ENCODE data around the gene MAP3K4. TPM values are rescaled to one million over a fixed set of nuclear protein-coding genes. Genes with fewer than 3 reads are reported as not detected.
A peak's percentile ranks its signal among the peaks of the same experiment; 100 is the strongest.
"Not testable (repeated sequence)": the region's sequence is repeated elsewhere in the genome, so short reads cannot be mapped to it uniquely, and the experiment has no call there.

The MAP3K4 gene
- total RNA-seq, 1 experiment from 2014 or later, result 18.1 TPM

DNA sequence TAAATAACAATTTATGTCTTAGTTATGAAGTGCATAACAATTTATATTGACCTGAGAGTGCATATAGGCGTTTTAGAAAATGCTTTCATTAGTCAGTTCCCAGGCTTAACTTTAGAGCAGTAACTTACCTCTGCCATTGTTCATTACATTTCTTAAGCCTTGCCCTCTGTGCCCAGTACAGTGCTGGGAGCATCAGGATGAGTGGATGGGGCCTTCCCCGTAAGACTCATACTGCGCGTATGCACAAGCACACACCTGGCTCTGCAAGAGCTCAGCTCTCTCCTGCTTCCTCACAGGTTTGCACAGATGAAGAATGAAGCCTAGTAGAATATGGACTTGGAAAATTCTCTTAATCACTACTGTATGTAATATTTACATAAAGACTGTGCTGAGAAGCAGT lies 125.0 kb downstream of the MAP3K4 start:
- no peak for DNase-seq (ENCODE audit: low read depth)

DNA sequence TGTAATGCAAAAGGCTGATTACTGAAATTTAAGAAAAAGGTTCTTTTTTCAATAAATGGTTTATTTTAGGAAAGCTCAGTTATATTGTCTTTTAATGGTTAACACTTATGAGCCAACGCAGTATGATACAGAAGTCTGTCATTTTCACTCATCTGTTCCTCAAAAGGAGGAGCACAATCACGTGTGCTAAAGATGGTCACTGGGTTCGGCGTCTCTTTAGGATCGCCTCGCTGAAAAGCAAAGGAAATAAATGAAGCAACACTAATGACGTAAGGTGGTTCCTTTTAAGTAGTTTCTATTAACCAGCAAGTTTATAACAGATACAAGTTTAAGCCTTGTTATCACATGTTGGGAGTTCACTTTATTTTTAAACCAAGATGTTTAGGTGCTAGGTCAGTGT lies 125.7 kb downstream of the MAP3K4 start:
- no peak for DNase-seq (ENCODE audit: low read depth)

GRCh38 chr6:161117942-161118341 lies 126.4 kb downstream of the MAP3K4 start:
- no peak for DNase-seq (ENCODE audit: low read depth)

DNA sequence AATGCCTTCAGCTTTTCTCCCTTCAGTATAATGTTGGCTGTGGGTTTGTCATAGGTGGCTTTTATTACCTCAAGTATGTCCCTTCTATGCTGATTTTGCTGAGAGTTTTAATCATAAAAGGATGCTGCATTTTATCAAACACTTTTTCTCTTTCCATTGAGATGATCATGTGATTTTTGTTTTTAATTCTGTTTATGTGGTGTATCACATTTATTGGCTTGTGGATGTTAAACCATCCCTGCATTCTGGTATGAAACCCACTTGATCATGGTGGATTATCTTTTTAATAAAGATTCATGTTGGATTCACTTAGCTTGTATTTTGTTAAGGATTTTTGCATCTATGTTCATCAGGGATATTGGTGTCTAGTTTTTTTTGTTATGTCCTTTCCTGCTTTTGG lies 131.8 kb downstream of the MAP3K4 start:
- DNase-seq (ENCODE audit: low read depth), result not testable (repeated sequence)

- no peak for DNase-seq (ENCODE audit: low read depth)
Observed at GRCh38 chr6:161125591-161125990, 134.0 kb downstream of the MAP3K4 start.

GRCh38 chr6:161127071-161127740 lies 135.6 kb downstream of the MAP3K4 start:
- DNase-seq (ENCODE audit: low read depth), result no peak

DNA sequence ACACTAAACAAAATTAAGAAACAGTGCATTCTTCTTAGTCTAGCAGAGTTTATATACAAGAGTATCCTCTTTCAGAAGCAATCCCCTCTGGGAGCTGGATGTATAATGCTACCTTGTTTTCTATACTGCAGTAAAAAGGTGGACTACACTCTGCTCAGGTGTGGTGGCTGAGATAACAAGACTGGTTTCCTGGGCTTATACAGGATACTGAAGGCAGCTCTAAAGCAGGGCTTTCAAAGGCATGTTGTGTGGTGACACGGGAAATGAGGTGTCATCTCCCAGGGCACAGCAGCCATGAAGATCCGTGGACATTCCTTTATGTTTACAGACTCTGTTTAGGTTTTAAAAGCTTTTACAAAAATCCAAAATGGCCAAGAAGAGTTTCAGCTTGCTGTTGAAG lies 136.7 kb downstream of the MAP3K4 start:
- no peak for DNase-seq (ENCODE audit: low read depth)

- DNase-seq (ENCODE audit: low read depth), result peak; percentile 54
Observed at GRCh38 chr6:161128680-161129196, 137.2 kb downstream of the MAP3K4 start.

- DNase-seq (ENCODE audit: low read depth), result no peak
Observed at GRCh38 chr6:161130541-161130940, 139.0 kb downstream of the MAP3K4 start.

DNA sequence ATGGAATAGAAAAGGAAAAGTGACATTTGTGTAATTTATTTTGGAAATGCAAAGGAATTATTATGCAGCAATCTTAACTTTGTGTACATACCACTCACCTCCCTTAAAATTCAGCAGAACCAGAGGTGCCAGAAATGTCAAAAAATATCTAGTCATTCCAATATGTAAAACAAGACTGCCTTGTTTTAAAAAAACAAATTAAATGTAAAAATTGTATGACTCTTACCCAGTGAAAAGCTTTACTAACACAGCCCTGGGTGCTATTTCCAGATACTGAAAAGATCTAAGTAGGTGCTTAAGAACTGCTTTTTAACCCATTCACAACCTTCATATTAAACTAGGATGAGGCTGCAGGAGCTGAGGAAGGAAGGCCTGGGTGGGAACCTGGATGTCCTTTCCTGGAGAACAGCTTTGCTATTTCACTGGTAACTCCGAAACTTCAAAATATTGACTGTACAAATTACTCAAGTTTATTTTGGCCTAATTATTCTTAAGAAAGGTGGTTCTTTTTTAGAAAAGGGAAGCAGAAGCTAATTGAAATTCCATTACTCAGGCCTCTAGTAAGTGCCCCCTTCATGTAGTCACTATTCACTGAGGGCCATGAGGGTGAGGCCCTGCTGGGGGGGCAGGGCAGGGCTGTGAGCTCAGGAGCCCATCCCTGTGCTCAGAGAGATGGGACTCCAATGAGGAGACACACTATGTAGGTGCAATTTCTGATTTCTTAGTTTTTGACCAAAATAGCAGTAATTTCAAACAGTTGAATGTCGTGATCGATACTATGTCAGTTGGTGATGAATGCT lies 139.6 kb downstream of the MAP3K4 start:
- no peak for DNase-seq (ENCODE audit: low read depth)

DNA sequence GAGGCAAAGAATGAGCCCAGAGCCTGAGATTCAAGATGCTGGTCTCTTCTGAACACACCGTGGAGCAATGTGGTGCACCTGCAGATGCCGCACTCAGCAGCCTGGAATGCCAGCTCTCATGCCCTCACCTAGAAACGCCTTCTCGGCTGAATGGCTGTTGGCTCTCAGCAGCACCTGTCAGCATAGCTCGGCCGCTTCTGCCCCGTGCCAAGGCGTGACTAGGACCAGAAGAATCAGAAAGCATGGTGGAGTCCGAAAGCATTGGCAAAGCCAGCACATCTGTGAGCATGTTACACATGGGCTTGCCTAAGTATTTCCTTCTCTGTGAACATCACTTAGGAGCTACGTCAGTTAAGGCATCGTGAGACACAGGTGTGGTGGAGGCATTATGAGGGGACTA lies 140.8 kb downstream of the MAP3K4 start:
- no peak for DNase-seq (ENCODE audit: low read depth)

- DNase-seq (ENCODE audit: low read depth), result no peak
Observed at GRCh38 chr6:161133963-161134362, 142.4 kb downstream of the MAP3K4 start.

GRCh38 chr6:161134550-161135298 lies 143.2 kb downstream of the MAP3K4 start:
- DNase-seq (ENCODE audit: low read depth), result no peak

DNA sequence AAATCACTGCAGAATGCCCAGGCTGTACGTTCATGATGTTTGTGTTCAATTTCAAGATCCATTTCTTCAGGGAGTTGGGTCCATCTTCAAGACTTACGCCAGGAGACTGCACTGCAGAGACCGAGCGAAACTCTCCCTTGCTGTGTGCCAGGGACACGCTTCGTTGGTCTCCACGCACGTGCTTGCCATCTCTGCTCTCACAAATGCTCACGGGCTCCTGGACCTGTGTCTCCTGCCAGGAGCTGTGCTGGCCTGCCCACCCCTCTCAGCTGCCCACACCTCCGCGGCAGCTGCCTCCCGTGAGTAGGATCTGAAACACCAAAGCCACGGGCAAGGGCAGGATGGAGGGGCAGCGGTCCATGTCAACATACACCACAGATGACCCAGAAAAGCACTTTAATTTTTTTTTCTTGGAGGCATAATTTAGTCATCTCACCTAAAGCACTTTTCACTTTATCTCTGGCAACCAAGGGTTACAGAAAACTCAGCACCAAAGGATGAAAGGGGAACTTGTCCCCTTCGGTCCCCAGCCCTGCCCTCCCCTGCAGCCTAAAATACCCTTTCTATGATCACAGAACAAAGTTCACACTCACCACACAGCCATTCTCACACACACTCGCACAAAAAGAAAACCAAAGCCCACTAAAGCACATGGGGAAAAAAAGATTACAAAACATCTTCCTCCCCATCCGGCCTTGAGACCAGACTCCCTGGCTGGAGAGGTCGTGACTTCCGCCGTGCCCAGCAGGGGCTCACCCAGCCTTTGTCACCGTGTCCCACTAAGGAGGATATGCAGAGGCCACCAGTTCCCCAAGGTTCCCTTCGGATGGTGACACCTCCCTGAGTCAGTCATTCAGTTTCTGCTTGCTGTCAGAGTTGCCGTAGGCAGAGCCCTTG lies 144.4 kb downstream of the MAP3K4 start:
- DNase-seq (ENCODE audit: low read depth), result no peak

DNA sequence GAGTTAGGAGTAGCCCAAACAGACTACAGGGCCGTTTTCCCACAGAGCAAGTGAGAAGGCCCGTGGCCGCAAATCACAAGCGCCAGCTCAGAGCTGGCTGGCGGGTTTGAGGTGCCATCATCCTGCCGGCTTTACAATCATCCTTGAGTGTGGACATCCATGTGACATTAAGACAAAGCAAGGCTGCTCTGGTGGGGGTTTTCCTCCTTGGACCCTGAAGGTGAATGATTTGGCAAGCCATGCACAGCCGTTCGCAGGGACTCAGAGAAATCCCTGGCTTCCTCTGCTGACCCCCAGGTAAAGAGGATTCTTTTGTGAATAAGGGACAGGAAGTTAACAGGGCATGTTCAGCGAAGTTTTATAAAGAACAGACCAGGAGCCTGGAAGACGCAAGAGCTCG lies 145.1 kb downstream of the MAP3K4 start:
- DNase-seq (ENCODE audit: low read depth), result no peak

DNA sequence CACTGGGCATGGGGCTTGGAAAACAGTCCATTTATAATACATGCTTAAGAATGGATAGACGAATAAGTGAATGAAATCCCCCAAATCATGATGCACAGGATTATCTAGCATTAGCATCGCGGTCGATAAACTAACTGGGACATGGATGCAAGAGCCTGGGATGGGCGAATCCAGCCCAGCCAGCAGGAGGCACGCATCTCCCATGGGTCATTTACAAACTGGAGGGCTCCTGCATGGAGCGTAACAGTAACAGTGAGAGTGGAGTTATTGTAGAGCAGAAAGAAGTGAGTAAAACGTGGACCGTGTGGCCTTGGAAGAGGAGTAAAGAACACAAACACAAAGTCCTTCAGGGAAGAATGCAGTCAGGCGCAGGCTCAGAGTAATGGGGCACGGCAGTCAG lies 145.8 kb downstream of the MAP3K4 start:
- DNase-seq (ENCODE audit: low read depth), result no peak

DNA sequence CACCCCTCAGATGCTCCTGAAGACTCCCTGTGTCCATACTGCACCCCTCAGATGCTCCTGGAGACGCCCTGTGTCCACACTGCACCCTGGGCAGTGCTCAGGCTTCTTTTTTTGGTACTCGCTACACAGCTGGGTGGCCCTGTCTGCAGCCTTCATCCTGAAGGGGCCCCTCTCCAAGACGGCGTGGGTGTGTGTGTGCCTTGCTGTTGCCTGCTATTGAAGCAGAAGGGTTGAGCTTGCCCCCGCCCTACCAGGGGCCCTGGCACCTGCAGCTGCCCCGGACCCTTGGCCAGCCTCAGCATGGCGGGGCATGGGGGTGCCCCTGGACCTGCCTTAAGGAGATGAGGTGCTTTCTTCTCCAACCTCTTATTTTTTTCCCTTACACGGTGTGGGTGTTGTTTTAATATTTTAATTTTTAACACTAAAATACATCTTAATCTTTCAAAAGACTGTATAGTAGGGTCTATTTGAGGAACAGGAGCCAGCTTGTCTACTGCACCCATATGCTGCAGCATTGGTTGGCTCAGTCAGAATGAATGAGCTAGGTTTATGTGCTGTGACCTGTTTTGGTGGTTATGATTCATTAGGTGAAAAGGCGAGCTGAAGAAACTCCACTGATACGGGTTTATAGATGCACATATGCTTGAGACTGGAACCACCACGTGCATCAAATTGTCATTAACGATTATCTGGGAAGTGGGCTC lies 146.4 kb downstream of the MAP3K4 start:
- DNase-seq (ENCODE audit: low read depth), result peak; percentile 34

DNA sequence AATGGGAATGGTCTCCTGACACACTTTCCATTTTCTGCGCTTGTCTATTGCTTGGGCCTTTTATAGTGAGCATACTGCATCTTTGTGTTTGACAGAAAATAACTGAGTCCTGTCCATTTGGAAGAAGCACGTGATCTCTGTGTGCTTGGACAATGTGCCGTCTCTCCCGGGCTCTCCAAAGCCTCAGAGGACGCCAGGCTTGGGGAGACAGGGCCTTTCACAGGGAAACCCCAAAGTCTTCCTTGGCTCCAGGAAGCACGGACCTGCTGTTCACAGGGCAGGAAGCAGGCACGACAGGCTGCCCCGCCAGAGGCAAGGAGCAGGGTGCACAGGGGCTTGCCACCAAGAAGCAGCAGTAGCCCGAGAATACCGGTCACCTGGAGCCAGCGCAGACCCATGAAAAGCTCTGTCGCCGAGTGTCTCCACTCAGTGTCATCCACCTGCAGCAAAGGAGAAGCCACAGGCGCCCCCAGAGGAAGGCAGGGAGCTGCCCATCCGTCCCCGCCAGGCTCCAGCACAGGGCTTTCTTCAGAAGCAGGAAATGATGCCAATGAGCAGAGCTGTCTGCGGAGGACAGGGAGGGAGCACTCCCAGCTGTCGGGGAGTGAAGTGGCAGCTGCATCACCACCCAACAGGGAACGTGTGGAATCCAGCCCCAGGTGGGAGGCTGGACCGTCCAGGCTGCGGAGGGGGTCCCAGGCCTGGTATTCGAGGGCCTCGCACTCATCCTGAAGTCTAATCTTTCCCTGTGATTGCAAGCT lies 147.2 kb downstream of the MAP3K4 start:
- DNase-seq (ENCODE audit: low read depth), result no peak

DNA sequence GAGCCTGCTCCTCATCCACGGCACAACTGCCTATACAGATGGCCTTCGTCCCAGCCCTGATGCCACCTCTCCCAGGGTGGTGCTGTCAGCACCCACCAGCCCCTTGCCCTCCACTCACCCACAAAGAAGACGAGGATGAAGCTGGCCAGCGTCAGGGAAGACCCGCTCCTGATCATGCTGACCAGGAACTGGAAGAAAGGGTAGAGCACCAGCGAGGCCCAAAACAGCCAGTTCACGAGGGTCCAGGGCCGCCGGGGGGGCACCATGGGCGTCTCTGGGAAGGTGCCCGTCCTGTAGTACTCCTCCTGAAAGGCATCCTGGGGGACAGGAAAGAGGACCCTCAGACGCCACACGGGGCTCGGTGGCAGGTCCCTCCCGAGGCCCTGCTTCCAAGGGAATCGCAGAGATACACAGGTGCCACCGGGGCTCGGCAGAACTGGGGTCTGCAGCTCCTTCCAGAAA lies 147.8 kb downstream of the MAP3K4 start:
- DNase-seq (ENCODE audit: low read depth), result no peak

Data from LHCN-M2 (cell line).